Endothelial cell of umbilical vein (primary cell): ENCODE results near the gene TEX264. TPM values are rescaled to one million over a fixed set of nuclear protein-coding genes. Genes with fewer than 3 reads are reported as not detected.

ENCODE experiments used
- BruUV-seq: library from RNA; stranded (reverse); fragments of 400-500 nt; replicated peaks from 2 replicates; lab custom pipeline; 2021; lab: Mats Ljungman, UMichigan
- CTCF ChIA-PET: fragments of 300-600, 350-600 bp; sonication (Branson Sonifier 250); formaldehyde crosslinking; loops from one replicate; lab custom pipeline; 2021; ENCODE audit warnings: antibody characterized with exemption, inconsistent platforms; lab: Charles Lee
- POLR2A ChIA-PET: fragments of 300-600, 350-600 bp; sonication (Branson Sonifier 250); formaldehyde crosslinking; loops from one replicate; lab custom pipeline; 2021; ENCODE audit warnings: antibody characterized with exemption, inconsistent platforms; lab: Charles Lee
- DNase-seq: peaks from one replicate; pipeline ENCODE4 v3.0.0-alpha.2; 2011; ENCODE audit warnings: low read depth, low spot score
- FAIRE-seq: peaks from 2 replicates; lab custom pipeline; 2011; peaks lifted over from hg19 to GRCh38; lab: Jason Lieb, UNC
- H2AFZ ChIP-seq: 2 replicates; pipeline ENCODE4 v1.6.0; 2012; ENCODE audit warnings: low read depth, low read length, control low read depth, inconsistent platforms
- H3K27ac ChIP-seq: 2 replicates; pipeline ENCODE4 v1.5.1; 2011; ENCODE audit warnings: low read depth, mild to moderate bottlenecking, control low read depth, low read length, moderate library complexity; ENCODE audit not compliant: insufficient read depth
- H3K27me3 ChIP-seq, 2 experiments: 2 replicates each; pipeline versions ENCODE4 v1.6.0 to v1.6.1; 2011; ENCODE audit warnings: low read length in 2 of 2, mixed read lengths in 1 of 2; ENCODE audit not compliant: control insufficient read depth in 2 of 2, insufficient read depth in 2 of 2
- H3K36me3 ChIP-seq, 2 experiments: 2 replicates in 1 of 2; 3 replicates in 1 of 2; pipeline ENCODE4 v1.5.1; 2011; ENCODE audit warnings: low read length in 2 of 2, mild to moderate bottlenecking in 1 of 2, moderate library complexity in 1 of 2; ENCODE audit not compliant: control insufficient read depth in 2 of 2, insufficient read depth in 2 of 2; ENCODE audit errors: extremely low read depth in 1 of 2
- H3K4me1 ChIP-seq: 3 replicates; pipeline ENCODE4 v1.5.1; 2011; ENCODE audit warnings: mild to moderate bottlenecking, low read length; ENCODE audit not compliant: control insufficient read depth, insufficient read depth; ENCODE audit errors: extremely low read depth
- H3K4me2 ChIP-seq: 2 replicates; pipeline ENCODE4 v1.6.1; 2011; ENCODE audit warnings: low read length, control low read depth, mixed read lengths; ENCODE audit not compliant: insufficient read depth
- H3K4me3 ChIP-seq, 3 experiments: fragments of 200-600 bp in 1 of 3; sonication (generic), shearing (Covaris generic) in 1 of 3; replicated peaks in 1 of 3; 2 replicates each; pipeline ENCODE4 v1.5.1; 2011 to 2016; ENCODE audit warnings: control low read depth in 3 of 3, low read length in 3 of 3, mild to moderate bottlenecking in 2 of 3, inconsistent platforms in 1 of 3, low read depth in 1 of 3, moderate library complexity in 1 of 3; ENCODE audit not compliant: insufficient read depth in 1 of 3
- H3K79me2 ChIP-seq: 2 replicates; pipeline ENCODE4 v1.6.0; 2012; ENCODE audit warnings: low read length, inconsistent platforms; ENCODE audit not compliant: control insufficient read depth, insufficient read depth
- H3K9ac ChIP-seq: replicated peaks from 2 replicates; pipeline ENCODE3; 2011; ENCODE audit warnings: low read length, control low read depth; ENCODE audit not compliant: insufficient read depth; ENCODE audit errors: extremely low read depth
- H3K9me1 ChIP-seq: replicated peaks from 3 replicates; pipeline ENCODE4 v1.6.0; 2011; ENCODE audit warnings: mild to moderate bottlenecking, low read length; ENCODE audit not compliant: control insufficient read depth, insufficient read depth; ENCODE audit errors: extremely low read depth
- H3K9me3 ChIP-seq: replicated peaks from 2 replicates; pipeline ENCODE4 v1.5.1; 2012; ENCODE audit warnings: low read length, inconsistent platforms; ENCODE audit not compliant: control insufficient read depth, insufficient read depth
- H4K20me1 ChIP-seq: replicated peaks from 2 replicates; pipeline ENCODE3; 2011; ENCODE audit warnings: mild to moderate bottlenecking, low read length; ENCODE audit not compliant: control insufficient read depth, insufficient read depth; ENCODE audit errors: extremely low read depth
- CTCF ChIP-seq, 2 donors: IDR thresholded peaks; 1 replicate in 1 of 2; 2 replicates in 1 of 2; pipeline ENCODE4 v1.5.1; 2011; ENCODE audit warnings: low read length in 2 of 2, mild to moderate bottlenecking in 2 of 2, moderate library complexity in 2 of 2, control low read depth in 1 of 2, inconsistent platforms in 1 of 2, low read depth in 1 of 2; ENCODE audit not compliant: insufficient read depth in 1 of 2; ENCODE audit errors: extremely low read depth in 1 of 2
- EZH2 ChIP-seq: IDR thresholded peaks from 2 replicates; pipeline ENCODE4 v1.6.1; 2012; ENCODE audit warnings: borderline replicate concordance, low read depth, mild to moderate bottlenecking, moderate library complexity, low read length, inconsistent platforms; ENCODE audit not compliant: severe bottlenecking
- FOS ChIP-seq: IDR thresholded peaks from 2 replicates; pipeline ENCODE4 v1.6.1; 2011; ENCODE audit warnings: mild to moderate bottlenecking, low read length, moderate library complexity, borderline replicate concordance; ENCODE audit not compliant: insufficient read depth
- GATA2 ChIP-seq: IDR thresholded peaks from 2 replicates; pipeline ENCODE4 v1.7.0; 2011; ENCODE audit warnings: low read depth, mild to moderate bottlenecking, moderate library complexity, mixed read lengths, low read length; ENCODE audit not compliant: insufficient read length, insufficient read depth
- JUN ChIP-seq: IDR thresholded peaks from 2 replicates; pipeline ENCODE4 v1.6.1; 2011; ENCODE audit warnings: borderline replicate concordance, low read depth; ENCODE audit not compliant: insufficient read length, insufficient read depth
- MAX ChIP-seq: IDR thresholded peaks from 2 replicates; pipeline ENCODE4 v1.6.1; 2011; ENCODE audit not compliant: insufficient read depth, insufficient read length
- MYC ChIP-seq: IDR thresholded peaks from one replicate; pipeline ENCODE4 v1.6.1; 2011; ENCODE audit warnings: mild to moderate bottlenecking, low read depth, low read length
- POLR2A ChIP-seq: IDR thresholded peaks from 2 replicates; pipeline ENCODE4 v1.6.1; 2012; ENCODE audit warnings: low read depth, mild to moderate bottlenecking, control low read depth, low read length
- POLR2AphosphoS5 ChIP-seq: IDR thresholded peaks from 2 replicates; pipeline ENCODE4 v1.6.1; 2012; ENCODE audit warnings: low read depth, mild to moderate bottlenecking, control low read depth, low read length, moderate library complexity; ENCODE audit not compliant: insufficient read depth
- dilution Hi-C: fragments of 300-500 bp; cut with MboI; formaldehyde crosslinking; loops from one replicate; pipeline ENCODE4 v1.15.0; 2019; ENCODE audit warnings: low sequenced_read_pairs; ENCODE audit not compliant: extremely low pct_ligation_motif_present
- intact Hi-C: fragments of 100-400 bp; cut with micrococcal nuclease; formaldehyde crosslinking; loops from one replicate; pipeline ENCODE4 v1.10.0; 2022
- polyA plus RNA-seq, 4 experiments: library from polyadenylated mRNA; depleted of rRNA in 3 of 4; stranded (reverse) in 3 of 4; unstranded in 1 of 4; fragments of >200 nt; gene quantifications; 2 replicates each; pipeline versions ENCODE4 v1.2.1 to v1.2.3, GENCODE V29; 2011 to 2012; ENCODE audit warnings: missing spikeins in 1 of 4
- total RNA-seq: library from RNA; stranded (reverse); gene quantifications from 2 replicates; pipeline ENCODE4 v1.2.3, GENCODE V29; 2021

TEX264 gene
- total and polyA plus RNA-seq, 2 donors (not counting 3 experiments of a cell fraction or from before 2014, with no cell fraction given) = 29.0 to 89.7 TPM

- Histone ChIP-seq H3K27ac (no peak overlapping the region), H3K4me2 (no peak overlapping the region), H3K9ac (no peak overlapping the region), H3K9me1 (no peaks in the 10 kb centered on the region), H4K20me1 (no peaks in the 10 kb centered on the region), H2AFZ (no peak overlapping the region), H3K9me3 (no peaks in the 10 kb centered on the region), H3K27me3 (no peaks in the 10 kb centered on the region), H3K4me1 (no peaks in the 10 kb centered on the region), H3K4me3 (no peak overlapping the region), H3K36me3 (peaks cover 0 to 12% of the 10 kb centered on the region in 2 experiments), H3K79me2 (no peaks in the 10 kb centered on the region)
- POLR2A ChIA-PET = no interaction called here
- DNase-seq = no peak
- intact Hi-C loops (no loop called here), dilution Hi-C loops (no loop called here)
- CTCF ChIA-PET = interaction anchor here (0.6 to 1.5 kb wide), 9 partner anchors 11 to 199 kb away, joined by 3 to 5 read pairs (median 3); no protein-coding TSS in a partner anchor
- FAIRE-seq = no peak
- TF ChIP-seq EZH2 (no peak), POLR2A (no peak), GATA2 (no peak), FOS (no peak), POLR2AphosphoS5 (no peak), JUN (no peak), MAX (no peak), MYC (no peak), CTCF (IDR thresholded peaks at IDR 0.05; ENCODE audit: extremely low read depth in 1 of 2, insufficient read depth in 1 of 2, low read depth in 1 of 2, low read length in 2 of 2) (no peak)
- BruUV-seq = no TSS peak
Measured at GRCh38 chr3:51700403-51700802, 29.4 kb downstream of the TEX264 start.
